Neural cell (in vitro differentiated cells): ENCODE data around the gene LRMDA.
"Not testable (repeated sequence)": the region's sequence is repeated elsewhere in the genome, so short reads cannot be mapped to it uniquely, and the experiment has no call there.

Source experiments
- CTCF ChIP-seq: fragments of 450-650 bp; IDR thresholded peaks from 2 replicates; pipeline ENCODE4 v1.5.1; 2014; ENCODE audit warnings: antibody characterized with exemption, mild to moderate bottlenecking, moderate library complexity; ENCODE audit not compliant: poor library complexity, severe bottlenecking
- EP300 ChIP-seq: fragments of 450-650 bp; conservative IDR thresholded peaks from 2 replicates; pipeline ENCODE4 v1.6.1; 2014; ENCODE audit warnings: antibody characterized with exemption, mild to moderate bottlenecking, moderate library complexity; ENCODE audit not compliant: poor library complexity, severe bottlenecking
- EZH2 ChIP-seq: fragments of 200-600, 300-800 bp; shearing (Covaris generic), sonication (generic); IDR thresholded peaks from 2 replicates; pipeline ENCODE4 v1.6.1; 2014; ENCODE audit warnings: antibody characterized with exemption, low read length, borderline replicate concordance, mild to moderate bottlenecking; ENCODE audit not compliant: insufficient read depth, poor library complexity, severe bottlenecking
- MXI1 ChIP-seq: fragments of 450-650 bp; conservative IDR thresholded peaks from 2 replicates; pipeline ENCODE4 v1.6.1; 2014; ENCODE audit warnings: antibody characterized with exemption, mild to moderate bottlenecking; ENCODE audit not compliant: poor library complexity, severe bottlenecking
- POLR2AphosphoS5 ChIP-seq: IDR thresholded peaks from 2 replicates; pipeline ENCODE4 v1.6.1; 2012
- RAD21 ChIP-seq: fragments of 450-650 bp; conservative IDR thresholded peaks from 2 replicates; pipeline ENCODE4 v1.6.1; 2014; ENCODE audit warnings: antibody characterized with exemption, mild to moderate bottlenecking, moderate library complexity
- REST ChIP-seq: IDR thresholded peaks from 2 replicates; pipeline ENCODE4 v1.6.1; 2012; ENCODE audit warnings: borderline replicate concordance
- SMC3 ChIP-seq: fragments of 450-650 bp; conservative IDR thresholded peaks from 2 replicates; pipeline ENCODE4 v1.6.1; 2014; ENCODE audit warnings: antibody characterized with exemption, mild to moderate bottlenecking, moderate library complexity; ENCODE audit not compliant: poor library complexity
- TAF1 ChIP-seq: IDR thresholded peaks from 2 replicates; pipeline ENCODE4 v1.6.1; 2012; ENCODE audit warnings: low read depth

- not testable (repeated sequence) for TF ChIP-seq CTCF, MXI1, POLR2AphosphoS5, EP300, RAD21, TAF1, EZH2, REST, SMC3
These were observed 629.6 kb downstream of the LRMDA start for GRCh38 chr10:76060993-76061392.
